Measurements from ENCODE around the gene KCNQ2. TPM values are rescaled to one million over a fixed set of nuclear protein-coding genes. Genes with fewer than 3 reads are reported as not detected.

Gene KCNQ2
- total and polyA plus RNA-seq, 5 donors: under 0.01 to 2.3 (median 1.1) TPM; not detected in 2

DNA sequence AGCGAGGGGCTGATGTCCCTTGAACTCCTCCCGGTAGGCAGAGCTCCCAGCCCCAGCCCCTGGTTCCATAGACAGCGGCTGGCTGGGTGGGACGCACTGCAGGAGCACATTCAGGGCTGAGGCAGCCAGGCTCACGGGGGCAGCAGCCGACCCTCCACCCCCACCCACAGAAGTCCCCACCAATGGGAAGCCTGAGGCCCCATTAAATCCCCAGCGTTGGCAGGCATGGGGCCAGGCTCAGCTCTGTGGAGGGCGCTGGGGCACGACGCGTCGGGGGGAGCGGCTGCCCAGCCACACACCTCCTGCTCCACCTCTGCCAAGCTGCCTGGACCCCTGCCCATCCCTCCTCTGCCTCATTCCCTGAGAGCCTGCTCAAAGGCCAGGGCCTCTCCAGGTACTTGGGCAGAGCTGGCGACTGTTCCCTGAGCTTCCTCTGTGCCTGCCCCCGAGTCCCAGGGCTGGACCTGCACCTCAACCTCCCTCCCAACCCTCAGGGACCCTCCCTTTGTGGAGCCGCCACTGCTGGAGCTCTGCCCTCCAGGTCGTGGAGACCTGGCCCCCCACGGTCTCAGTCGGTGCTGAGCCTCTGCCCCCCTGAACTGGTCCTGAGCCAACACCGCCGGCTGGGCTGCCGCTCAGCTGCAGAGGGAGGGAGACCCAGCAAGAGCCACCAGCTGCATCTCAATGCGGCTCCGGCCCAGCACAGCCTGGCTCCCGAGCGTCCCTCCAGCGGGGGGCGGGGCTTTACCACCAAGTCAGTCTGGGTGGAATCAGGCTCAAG is 120.5 kb downstream of the KCNQ2 start:
- no peaks in the 10 kb centered on the region for H3K27me3 ChIP-seq (ENCODE audit: control insufficient read depth, insufficient read depth)
- H3K4me1 ChIP-seq (ENCODE audit: control insufficient read depth, insufficient read depth, low read length): no peaks in the 10 kb centered on the region
- H3K27ac ChIP-seq (ENCODE audit: low read length): no peak overlapping the region
- no peak overlapping the region for H3K4me3 ChIP-seq (ENCODE audit: low read length)
- 37% methylated on average over 28 of the region's 28 CpGs for WGBS
- DNase-seq (peak; percentile 61 to 83 (median 79)), ATAC-seq (peak; percentile 36 to 52)
- H3K9me3 ChIP-seq (ENCODE audit: control insufficient read depth, low read length): no peaks in the 10 kb centered on the region
- intact Hi-C loops (cut with DNase I): no loop called here

DNA sequence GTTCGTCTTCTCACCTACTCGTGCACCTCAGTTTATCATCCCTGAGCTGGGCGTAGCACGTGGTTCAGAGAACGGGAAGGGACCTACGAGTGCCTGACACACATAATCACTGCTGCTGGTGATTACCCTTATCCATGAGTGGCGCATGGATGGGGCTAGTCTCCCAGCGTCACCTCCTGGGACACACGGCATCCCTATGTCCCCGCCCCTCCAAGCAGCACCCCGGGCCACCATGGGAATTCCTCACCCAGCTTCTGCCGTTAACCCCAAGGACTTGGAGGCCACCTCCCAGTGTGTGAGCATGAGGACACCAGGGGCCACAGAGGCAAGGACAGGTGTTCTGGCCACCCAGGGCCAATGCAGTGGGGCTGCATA is 121.1 kb downstream of the KCNQ2 start:
- no peak overlapping the region for H3K27ac ChIP-seq (ENCODE audit: low read length)
- no peaks in the 10 kb centered on the region for H3K4me1 ChIP-seq (ENCODE audit: control insufficient read depth, insufficient read depth, low read length)
- no peaks in the 10 kb centered on the region for H3K9me3 ChIP-seq (ENCODE audit: control insufficient read depth, low read length)
- H3K27me3 ChIP-seq (ENCODE audit: control insufficient read depth, insufficient read depth): no peaks in the 10 kb centered on the region
- H3K4me3 ChIP-seq (ENCODE audit: low read length): no peak overlapping the region
- 89% methylated on average over 12 of the region's 12 CpGs for WGBS
- intact Hi-C loops (cut with DNase I): no loop called here
- no peak for ATAC-seq
- DNase-seq: peak in 2 of 3 donors; percentile 26 to 46

DNA sequence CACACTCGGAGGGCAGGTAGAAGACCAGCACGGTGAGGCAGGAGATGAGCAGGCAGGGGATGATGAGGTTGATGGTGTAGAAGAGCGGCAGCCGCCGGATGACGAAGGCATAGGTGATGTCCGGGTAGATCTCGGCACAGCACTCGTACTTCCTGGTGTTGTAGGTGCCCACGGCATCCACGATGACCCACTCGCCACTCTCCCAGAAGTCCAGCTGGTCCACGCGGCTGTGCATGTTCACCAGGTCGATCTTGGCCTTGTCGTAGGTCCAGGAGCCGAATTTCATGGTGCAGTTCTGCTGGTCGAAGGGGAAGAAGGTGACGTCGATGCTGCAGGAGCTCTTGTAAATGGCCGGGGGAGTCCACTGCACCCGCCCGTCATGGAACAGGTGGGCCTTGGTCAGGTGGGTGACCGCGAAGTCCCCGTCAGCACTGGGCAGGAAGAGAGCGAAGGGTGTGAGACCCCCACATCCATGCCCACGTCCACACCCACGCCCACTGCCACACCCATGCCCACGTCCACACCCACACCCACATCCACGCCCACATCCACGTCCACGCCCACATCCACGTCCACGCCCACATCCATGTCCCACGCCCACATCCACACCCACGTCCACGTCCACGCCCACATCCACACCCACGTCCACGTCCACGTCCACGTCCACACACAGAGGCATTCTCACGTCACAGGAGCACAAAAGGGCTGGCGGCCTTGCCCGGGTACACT is 121.7 kb downstream of the KCNQ2 start:
- intact Hi-C loops (cut with DNase I): no loop called here
- 90% methylated on average over 46 of the region's 46 CpGs for WGBS
- DNase-seq (peak in 2 of 3 donors; percentile 30 to 38), ATAC-seq (no peak)
- Histone ChIP-seq H3K27me3 (ENCODE audit: control insufficient read depth, insufficient read depth) (no peaks in the 10 kb centered on the region), H3K27ac (ENCODE audit: low read length) (no peak overlapping the region), H3K4me1 (ENCODE audit: control insufficient read depth, insufficient read depth, low read length) (no peaks in the 10 kb centered on the region), H3K4me3 (ENCODE audit: low read length) (no peak overlapping the region), H3K9me3 (ENCODE audit: control insufficient read depth, low read length) (no peaks in the 10 kb centered on the region)

Other genes with a start within 250 kb of the KCNQ2 start
- not detected for gene BIRC7, start 236.8 kb downstream of the KCNQ2 start, total RNA-seq
- gene BIRC7, start 236.8 kb downstream of the KCNQ2 start, polyA plus RNA-seq: not detected
- gene NKAIN4, start 218.2 kb downstream of the KCNQ2 start, total RNA-seq: not detected
- not detected for gene NKAIN4, start 218.2 kb downstream of the KCNQ2 start, polyA plus RNA-seq
- 10 to 100 TPM; 39.5 to 50.7 (median 41.7) TPM for gene ARFGAP1, start 199.8 kb downstream of the KCNQ2 start, total RNA-seq
- gene ARFGAP1, start 199.8 kb downstream of the KCNQ2 start, polyA plus RNA-seq: 36.9 TPM
- not detected for gene COL20A1, start 179.5 kb downstream of the KCNQ2 start, total RNA-seq
- gene COL20A1, start 179.5 kb downstream of the KCNQ2 start, polyA plus RNA-seq: not detected
- gene CHRNA4, start 111.3 kb downstream of the KCNQ2 start, total RNA-seq: under 1 TPM in 3 of 4 donors, not detected in 1; 0.17 to 0.54 (median 0.38) TPM
- 0.02 TPM for gene CHRNA4, start 111.3 kb downstream of the KCNQ2 start, polyA plus RNA-seq
- 1,000 to 10,000 TPM in 1 of 4 donors, 100 to 1,000 TPM in 3; 701 to 1,033 (median 894) TPM for gene EEF1A2, start 26.4 kb upstream of the KCNQ2 start, total RNA-seq
- 952 TPM for gene EEF1A2, start 26.4 kb upstream of the KCNQ2 start, polyA plus RNA-seq
- gene PPDPF, start 48.1 kb upstream of the KCNQ2 start, total RNA-seq: 100 to 1,000 TPM; 143 to 244 (median 223) TPM
- gene PPDPF, start 48.1 kb upstream of the KCNQ2 start, polyA plus RNA-seq: 276 TPM
- gene PTK6, start 64.7 kb upstream of the KCNQ2 start, total RNA-seq: under 1 TPM in 2 of 4 donors, not detected in 2; 0.09 to 0.15 TPM
- gene PTK6, start 64.7 kb upstream of the KCNQ2 start, polyA plus RNA-seq: 0.14 TPM
- gene SRMS, start 75.1 kb upstream of the KCNQ2 start, total RNA-seq: not detected
- gene SRMS, start 75.1 kb upstream of the KCNQ2 start, polyA plus RNA-seq: not detected
- under 1 TPM in 3 of 4 donors, not detected in 1; 0.09 to 0.20 (median 0.17) TPM for gene FNDC11, start 81.5 kb upstream of the KCNQ2 start, total RNA-seq
- gene FNDC11, start 81.5 kb upstream of the KCNQ2 start, polyA plus RNA-seq: 0.14 TPM
- gene HELZ2, start 101.6 kb upstream of the KCNQ2 start, total RNA-seq: 10 to 100 TPM; 15.6 to 29.5 (median 16.2) TPM
- gene HELZ2, start 101.6 kb upstream of the KCNQ2 start, polyA plus RNA-seq: 8.7 TPM
- 1 to 10 TPM; 7.0 to 7.7 (median 7.3) TPM for gene GMEB2, start 154.4 kb upstream of the KCNQ2 start, total RNA-seq
- 6.5 TPM for gene GMEB2, start 154.4 kb upstream of the KCNQ2 start, polyA plus RNA-seq
- gene STMN3, start 180.8 kb upstream of the KCNQ2 start, total RNA-seq: 1 to 10 TPM; 4.0 to 9.3 (median 5.8) TPM
- 7.1 TPM for gene STMN3, start 180.8 kb upstream of the KCNQ2 start, polyA plus RNA-seq
- gene RTEL1, start 185.7 kb upstream of the KCNQ2 start, total RNA-seq: 10 to 100 TPM; 12.3 to 14.8 (median 13.3) TPM
- gene RTEL1, start 185.7 kb upstream of the KCNQ2 start, polyA plus RNA-seq: 7.7 TPM
- 1 to 10 TPM in 2 of 4 donors, under 1 TPM in 1, not detected in 1; 0.23 to 1.4 (median 1.1) TPM for gene TNFRSF6B, start 224.0 kb upstream of the KCNQ2 start, total RNA-seq
- gene TNFRSF6B, start 224.0 kb upstream of the KCNQ2 start, polyA plus RNA-seq: 2.7 TPM
- 10 to 100 TPM; 40.1 to 49.7 (median 44.3) TPM for gene ARFRP1, start 235.3 kb upstream of the KCNQ2 start, total RNA-seq
- 38.7 TPM for gene ARFRP1, start 235.3 kb upstream of the KCNQ2 start, polyA plus RNA-seq
- gene ZGPAT, start 235.4 kb upstream of the KCNQ2 start, total RNA-seq: 10 to 100 TPM; 14.5 to 19.6 (median 16.8) TPM
- gene ZGPAT, start 235.4 kb upstream of the KCNQ2 start, polyA plus RNA-seq: 29.5 TPM